Panc1 (cell line): Measurements from ENCODE around the gene SLC30A3.

Experiments used
- CTCF ChIP-seq: fragments of 450-650 bp; IDR thresholded peaks from 2 replicates; pipeline ENCODE4 v1.5.1; 2017; ENCODE audit warnings: mild to moderate bottlenecking
- SIN3A ChIP-seq: IDR thresholded peaks from 2 replicates; pipeline ENCODE4 v1.6.1; 2012; ENCODE audit warnings: low read depth, mild to moderate bottlenecking, low read length, moderate library complexity, borderline replicate concordance; ENCODE audit not compliant: insufficient read depth

- TF ChIP-seq SIN3A (no peak), CTCF (no peak)
Observed at GRCh38 chr2:27255187-27255586, 7.7 kb downstream of the SLC30A3 start.
